Measurements from ENCODE around the gene DTNB. TPM values are rescaled to one million over a fixed set of nuclear protein-coding genes. Genes with fewer than 3 reads are reported as not detected.

Gene DTNB
- polyA plus RNA-seq, 1 donor from 2014 or later = 22.5 TPM

- H3K9me3 ChIP-seq (ENCODE audit: low read length) = peaks cover 8% of the 10 kb centered on the region
- no peak overlapping the region for H3K4me2 ChIP-seq (ENCODE audit: low read length)
- H4K20me1 ChIP-seq (ENCODE audit: insufficient read depth) = no peaks in the 10 kb centered on the region
- H3F3A ChIP-seq (ENCODE audit: insufficient read depth, low read length, poor library complexity, severe bottlenecking) = no peaks in the 10 kb centered on the region
- H3K27ac ChIP-seq (ENCODE audit: low read length) = no peak overlapping the region
- H3K4me3 ChIP-seq (ENCODE audit: low read length) = no peak overlapping the region
- H3K36me3 ChIP-seq (ENCODE audit: insufficient read depth, low read length) = peaks cover 7% of the 10 kb centered on the region
- no peaks in the 10 kb centered on the region for H3K79me2 ChIP-seq (replicated peaks; ENCODE audit: insufficient read depth, low read length)
- no peak overlapping the region for H2AFZ ChIP-seq (ENCODE audit: low read depth, low read length)
- H3K9me2 ChIP-seq (ENCODE audit: insufficient read depth, low read length) = no peaks in the 10 kb centered on the region
- no peak overlapping the region for H3K9ac ChIP-seq (ENCODE audit: low read length)
- no peaks in the 10 kb centered on the region for H3K27me3 ChIP-seq (ENCODE audit: insufficient read depth, low read depth, low read length)
- TF ChIP-seq EP300 (conservative IDR thresholded peaks at IDR 0.05; ENCODE audit: poor library complexity, severe bottlenecking) (no peak), RAD21 (conservative IDR thresholded peaks at IDR 0.05) (no peak), EZH2 (IDR thresholded peaks at IDR 0.05; ENCODE audit: borderline replicate concordance, insufficient read depth, low read length, poor library complexity, severe bottlenecking) (no peak)
Measured at GRCh38 chr2:25435421-25435820, 238.0 kb downstream of the DTNB start.

- Histone ChIP-seq H4K20me1 (ENCODE audit: insufficient read depth) (no peaks in the 10 kb centered on the region), H2AFZ (ENCODE audit: low read depth, low read length) (no peak overlapping the region), H3K79me2 (replicated peaks; ENCODE audit: insufficient read depth, low read length) (no peaks in the 10 kb centered on the region), H3F3A (ENCODE audit: insufficient read depth, low read length, poor library complexity, severe bottlenecking) (no peaks in the 10 kb centered on the region), H3K27ac (ENCODE audit: low read length) (no peak overlapping the region), H3K9me2 (ENCODE audit: insufficient read depth, low read length) (no peaks in the 10 kb centered on the region), H3K9ac (ENCODE audit: low read length) (no peak overlapping the region), H3K4me2 (ENCODE audit: low read length) (no peak overlapping the region), H3K36me3 (ENCODE audit: insufficient read depth, low read length) (peaks cover 7% of the 10 kb centered on the region), H3K4me3 (ENCODE audit: low read length) (no peak overlapping the region), H3K9me3 (ENCODE audit: low read length) (peaks cover 8% of the 10 kb centered on the region), H3K27me3 (ENCODE audit: insufficient read depth, low read depth, low read length) (no peaks in the 10 kb centered on the region)
- TF ChIP-seq EZH2 (IDR thresholded peaks at IDR 0.05; ENCODE audit: borderline replicate concordance, insufficient read depth, low read length, poor library complexity, severe bottlenecking) (no peak), TAF1 (IDR thresholded peaks at IDR 0.05; ENCODE audit: low read depth) (no peak), RAD21 (conservative IDR thresholded peaks at IDR 0.05) (no peak), SMC3 (conservative IDR thresholded peaks at IDR 0.05; ENCODE audit: poor library complexity) (no peak), EP300 (conservative IDR thresholded peaks at IDR 0.05; ENCODE audit: poor library complexity, severe bottlenecking) (no peak), REST (IDR thresholded peaks at IDR 0.05; ENCODE audit: borderline replicate concordance) (no peak), CTCF (IDR thresholded peaks at IDR 0.05; ENCODE audit: poor library complexity, severe bottlenecking) (no peak), MXI1 (conservative IDR thresholded peaks at IDR 0.05; ENCODE audit: poor library complexity, severe bottlenecking) (no peak), POLR2AphosphoS5 (IDR thresholded peaks at IDR 0.05) (no peak)
Measured at GRCh38 chr2:25431604-25432003, 241.8 kb downstream of the DTNB start.
